GM23338 (cell line): Measurements from ENCODE around the gene ITGB6. TPM values are rescaled to one million over a fixed set of nuclear protein-coding genes. Genes with fewer than 3 reads are reported as not detected.

Experiments
- ATAC-seq: fragments of 200-7000 bp; cut with Tn5 transposase; 3 replicates; pipeline ENCODE4 v1.9.1; 2020
- DNase-seq: peaks from one replicate; pipeline ENCODE4 v3.0.0-alpha.2; 2015; ENCODE audit warnings: low spot score
- H2AFZ ChIP-seq: fragments of 200-600 bp; sonication (generic); 2 replicates; pipeline ENCODE4 v1.8.0; 2016; ENCODE audit warnings: antibody characterized with exemption, mild to moderate bottlenecking, moderate library complexity
- H3F3A ChIP-seq: fragments of 200-600 bp; sonication (generic); replicated peaks from 2 replicates; pipeline ENCODE4 v1.8.0; 2017; ENCODE audit warnings: antibody characterized with exemption, mixed run types, low read depth
- H3K27ac ChIP-seq: fragments of 200-600 bp; sonication (generic); 2 replicates; pipeline ENCODE4 v1.6.1; 2016; ENCODE audit warnings: low read depth
- H3K27me3 ChIP-seq: fragments of 200-600 bp; sonication (generic); 2 replicates; pipeline ENCODE4 v1.8.0; 2016; ENCODE audit warnings: mild to moderate bottlenecking, mixed run types, moderate library complexity; ENCODE audit not compliant: insufficient read depth
- H3K36me3 ChIP-seq: fragments of 200-600 bp; sonication (generic); 2 replicates; pipeline ENCODE4 v1.8.0; 2016; ENCODE audit warnings: mild to moderate bottlenecking; ENCODE audit not compliant: insufficient read depth
- H3K4me1 ChIP-seq: fragments of 200-600 bp; sonication (generic); 2 replicates; pipeline ENCODE4 v1.8.0; 2016; ENCODE audit warnings: mild to moderate bottlenecking, moderate library complexity; ENCODE audit not compliant: insufficient read depth
- H3K4me2 ChIP-seq: fragments of 200-600 bp; sonication (generic); 2 replicates; pipeline ENCODE4 v1.7.1; 2017; ENCODE audit warnings: mixed run types
- H3K4me3 ChIP-seq: fragments of 200-600 bp; sonication (generic); 2 replicates; pipeline ENCODE4 v1.6.1; 2016; ENCODE audit warnings: mixed run types
- H3K79me2 ChIP-seq: fragments of 200-600 bp; sonication (generic); replicated peaks from 2 replicates; pipeline ENCODE4 v1.8.0; 2017; ENCODE audit warnings: mild to moderate bottlenecking; ENCODE audit not compliant: insufficient read depth
- H3K9me2 ChIP-seq: fragments of 200-600 bp; sonication (generic); 2 replicates; pipeline ENCODE4 v1.8.0; 2017; ENCODE audit not compliant: insufficient read depth
- H4K20me1 ChIP-seq: fragments of 200-600 bp; sonication (generic); replicated peaks from 2 replicates; pipeline ENCODE4 v1.8.0; 2017; ENCODE audit warnings: mild to moderate bottlenecking; ENCODE audit not compliant: insufficient read depth
- H3K27ac Mint-ChIP-seq: 2 replicates; pipeline ENCODE4 v1.8.0; 2020; ENCODE audit warnings: inconsistent platforms, mild to moderate bottlenecking, moderate library complexity, mixed read lengths
- H3K27me3 Mint-ChIP-seq: 3 replicates; pipeline ENCODE4 v1.8.0; 2022; ENCODE audit warnings: low read depth, mild to moderate bottlenecking, moderate library complexity, mixed read lengths, inconsistent platforms; ENCODE audit not compliant: insufficient read depth, poor library complexity
- H3K36me3 Mint-ChIP-seq: 3 replicates; pipeline ENCODE4 v1.8.0; 2021; ENCODE audit warnings: low read depth, mild to moderate bottlenecking, inconsistent platforms, moderate library complexity, mixed read lengths
- H3K4me1 Mint-ChIP-seq: 3 replicates; pipeline ENCODE4 v1.8.0; 2020; ENCODE audit warnings: mild to moderate bottlenecking, inconsistent platforms, mixed read lengths
- H3K4me3 Mint-ChIP-seq: 3 replicates; pipeline ENCODE4 v1.8.0; 2021; ENCODE audit warnings: moderate library complexity, mild to moderate bottlenecking, inconsistent platforms, mixed read lengths
- H3K9me3 Mint-ChIP-seq: 3 replicates; pipeline ENCODE4 v1.8.0; 2020; ENCODE audit warnings: moderate library complexity, mild to moderate bottlenecking, inconsistent platforms, mixed read lengths
- CREB1 ChIP-seq: fragments of 250-450 bp; sonication (Bioruptor Pico); IDR thresholded peaks from 2 replicates; pipeline ENCODE4 v1.5.0; 2020; ENCODE audit warnings: low read depth, mild to moderate bottlenecking, moderate library complexity
- CTCF ChIP-seq, 2 experiments: fragments of 200-600 bp in 1 of 2; sonication (generic) in 1 of 2; conservative IDR thresholded peaks; 2 replicates each; pipeline versions ENCODE4 v1.5.1 to v1.6.1; 2016 to 2017; ENCODE audit warnings: antibody characterized with exemption in 2 of 2, low read depth in 2 of 2, mild to moderate bottlenecking in 2 of 2, moderate library complexity in 1 of 2
- EZH2 ChIP-seq: fragments of 200-600 bp; sonication (generic); IDR thresholded peaks from one replicate; pipeline ENCODE4 v1.8.0; 2017; ENCODE audit warnings: antibody characterized with exemption, mild to moderate bottlenecking, low read depth; ENCODE audit not compliant: unreplicated experiment
- EZH2phosphoT487 ChIP-seq: fragments of 200-600 bp; sonication (generic); IDR thresholded peaks from one replicate; pipeline ENCODE4 v1.8.1; 2018; ENCODE audit warnings: antibody characterized with exemption; ENCODE audit not compliant: unreplicated experiment
- JUNB ChIP-seq: IDR thresholded peaks from one replicate; pipeline ENCODE4 v1.6.1; 2016; ENCODE audit warnings: antibody characterized with exemption; ENCODE audit not compliant: unreplicated experiment
- NANOG ChIP-seq: IDR thresholded peaks from 2 replicates; pipeline ENCODE4 v1.6.1; 2016; ENCODE audit warnings: antibody characterized with exemption, borderline replicate concordance
- REST ChIP-seq: IDR thresholded peaks from one replicate; pipeline ENCODE4 v1.6.1; 2018; ENCODE audit warnings: antibody characterized with exemption; ENCODE audit not compliant: unreplicated experiment
- STAT1 ChIP-seq: IDR thresholded peaks from one replicate; pipeline ENCODE4 v1.6.1; 2016; ENCODE audit warnings: antibody characterized with exemption; ENCODE audit not compliant: unreplicated experiment
- ZNF114 ChIP-seq: fragments of 250-450 bp; sonication (Bioruptor Pico); IDR thresholded peaks from 2 replicates; pipeline ENCODE4 v1.5.0; 2020; ENCODE audit warnings: mild to moderate bottlenecking, moderate library complexity
- ZNF331 ChIP-seq: fragments of 250-450 bp; sonication (Bioruptor Pico); IDR thresholded peaks from 2 replicates; pipeline ENCODE4 v1.5.0; 2020; ENCODE audit warnings: low read depth, mild to moderate bottlenecking, moderate library complexity
- ZNF462 ChIP-seq: fragments of 250-450 bp; sonication (Bioruptor Pico); IDR thresholded peaks from 2 replicates; pipeline ENCODE4 v1.5.0; 2020; ENCODE audit warnings: mild to moderate bottlenecking, moderate library complexity
- polyA plus RNA-seq: library from polyadenylated mRNA; unstranded; fragments of >200 nt; fragmentation: Nextera tagmentation; extraction: Ambion mirVana; gene quantifications from 2 replicates; pipeline ENCODE4 v1.2.1, GENCODE V29; 2016
- total RNA-seq: library from RNA; depleted of rRNA; stranded (reverse); fragments of >200 nt; shearing (Covaris generic); gene quantifications from 2 replicates; pipeline ENCODE4 v1.2.3, GENCODE V29; 2014

Gene ITGB6
- total and polyA plus RNA-seq, 2 experiments from 2014 or later = not detected

GRCh38 chr2:160060297-160060696 lies 139.8 kb downstream of the ITGB6 start:
- H3K36me3 Mint-ChIP-seq = peaks cover 8% of the 10 kb centered on the region; the same call in 1 of the 3 replicates
- TF ChIP-seq JUNB = no peak
- TF ChIP-seq STAT1 = no peak
- H3K4me2 ChIP-seq = no peak overlapping the region

GRCh38 chr2:160057356-160057755 lies 142.7 kb downstream of the ITGB6 start:
- no peaks in the 10 kb centered on the region; the same call in 1 of the 2 replicates for H3K36me3 ChIP-seq
- H3F3A ChIP-seq = no peaks in the 10 kb centered on the region
- Mint-ChIP-seq H3K27ac (no peak overlapping the region), H3K4me3 (no peak overlapping the region), H3K27me3 (peaks cover 8% of the 10 kb centered on the region), H3K9me3 (peaks cover 3% of the 10 kb centered on the region; the same call in 1 of the 3 replicates), H3K4me1 (peaks cover 31% of the 10 kb centered on the region), H3K36me3 (peaks cover 8% of the 10 kb centered on the region; the same call in 1 of the 3 replicates)
- no peak overlapping the region for H3K4me2 ChIP-seq
- no peak overlapping the region for H2AFZ ChIP-seq
- no peak overlapping the region for H3K27ac ChIP-seq
- peaks cover 21% of the 10 kb centered on the region for H3K27me3 ChIP-seq
- DNase-seq = no peak
- no peaks in the 10 kb centered on the region for H4K20me1 ChIP-seq
- H3K4me3 ChIP-seq = no peak overlapping the region
- H3K4me1 ChIP-seq = peaks cover 27% of the 10 kb centered on the region
- no peaks in the 10 kb centered on the region for H3K79me2 ChIP-seq
- no peaks in the 10 kb centered on the region for H3K9me2 ChIP-seq
- no peak for ATAC-seq
- TF ChIP-seq REST (no peak), CTCF (conservative IDR thresholded peaks at IDR 0.05; ENCODE audit: low read depth in 2 of 2) (no peak), ZNF114 (CRISPR knock-in tag) (no peak), EZH2phosphoT487 (no peak), NANOG (no peak), EZH2 (no peak), ZNF331 (CRISPR knock-in tag) (no peak), ZNF462 (CRISPR knock-in tag) (no peak), CREB1 (CRISPR knock-in tag) (no peak)

More at GRCh38 chr2:160060297-160060696, 139.8 kb downstream of the ITGB6 start:
- Mint-ChIP-seq H3K27ac (no peak overlapping the region), H3K27me3 (peaks cover 24% of the 10 kb centered on the region), H3K4me3 (no peak overlapping the region), H3K9me3 (peaks cover 3% of the 10 kb centered on the region; the same call in 1 of the 3 replicates), H3K4me1 (peaks cover 24% of the 10 kb centered on the region)
- 0 out of 2 replicates have a peak, but pooled peaks cover 4% of the 10 kb centered on the region for H3F3A ChIP-seq
- ATAC-seq (no peak), DNase-seq (no peak)
- H3K4me1 ChIP-seq = peaks cover 19% of the 10 kb centered on the region
- no peak overlapping the region for H3K27ac ChIP-seq
- no peaks in the 10 kb centered on the region for H3K9me2 ChIP-seq
- H3K36me3 ChIP-seq = no peaks in the 10 kb centered on the region; the same call in 1 of the 2 replicates
- H3K27me3 ChIP-seq = peaks cover 36% of the 10 kb centered on the region
- H3K4me3 ChIP-seq = no peak overlapping the region
- no peaks in the 10 kb centered on the region for H4K20me1 ChIP-seq
- H2AFZ ChIP-seq = no peak overlapping the region
- no peaks in the 10 kb centered on the region for H3K79me2 ChIP-seq
